Thoracic aorta (tissue), 2 donors: ENCODE measurements around the gene CHST11. TPM values are rescaled to one million over a fixed set of nuclear protein-coding genes. Genes with fewer than 3 reads are reported as not detected.

Experiments used
- ATAC-seq: fragments of 150-250 bp; one replicate; pipeline ENCODE4 v1.8.0; 2017; ENCODE audit warnings: low read depth; ENCODE audit not compliant: insufficient number of reproducible peaks, low FRiP score
- DNase-seq: peaks from one replicate; pipeline ENCODE4 v3.0.0-alpha.2; 2020; ENCODE audit warnings: low spot score
- H3K27ac ChIP-seq, 2 donors: fragments of 200-600 bp; sonication (generic); 1 replicate in 1 of 2; 2 replicates in 1 of 2; pipeline ENCODE4 v1.5.1; 2016; ENCODE audit warnings: mild to moderate bottlenecking in 2 of 2, moderate library complexity in 2 of 2
- H3K27me3 ChIP-seq: fragments of 200-600 bp; sonication (generic); replicated peaks from 2 replicates; pipeline ENCODE4 v1.6.0; 2016; ENCODE audit warnings: mild to moderate bottlenecking; ENCODE audit not compliant: insufficient read depth
- H3K36me3 ChIP-seq: fragments of 200-600 bp; sonication (generic); one replicate; pipeline ENCODE4 v1.5.1; 2016
- H3K4me1 ChIP-seq, 2 donors: fragments of 200-600 bp; sonication (generic); 1 replicate in 1 of 2; 2 replicates in 1 of 2; pipeline versions ENCODE4 v1.5.1 to v1.6.0; 2016; ENCODE audit warnings: low read depth in 2 of 2, mild to moderate bottlenecking in 1 of 2; ENCODE audit not compliant: control insufficient read depth in 1 of 2
- H3K4me3 ChIP-seq: fragments of 200-600 bp; sonication (generic); 2 replicates; pipeline ENCODE4 v1.5.1; 2016; ENCODE audit warnings: mild to moderate bottlenecking
- H3K9me3 ChIP-seq: fragments of 200-600 bp; sonication (generic); 2 replicates; pipeline ENCODE4 v1.5.1; 2016
- total RNA-seq, 2 donors: library from RNA; depleted of rRNA; stranded (reverse); fragments of >200 nt; gene quantifications; one replicate each; pipeline versions ENCODE4 v1.1.0 to v1.2.3, GENCODE V29; 2016
- TF ChIP-seq, protein P1 (sequence below): fragments of 200-600 bp; sonication (generic); IDR thresholded peaks from one replicate; pipeline ENCODE4 v1.5.1; 2019; ENCODE audit warnings: antibody characterized with exemption

The CHST11 gene
- total RNA-seq, 2 donors from 2014 or later, result 41.9 to 79.3 TPM

DNA sequence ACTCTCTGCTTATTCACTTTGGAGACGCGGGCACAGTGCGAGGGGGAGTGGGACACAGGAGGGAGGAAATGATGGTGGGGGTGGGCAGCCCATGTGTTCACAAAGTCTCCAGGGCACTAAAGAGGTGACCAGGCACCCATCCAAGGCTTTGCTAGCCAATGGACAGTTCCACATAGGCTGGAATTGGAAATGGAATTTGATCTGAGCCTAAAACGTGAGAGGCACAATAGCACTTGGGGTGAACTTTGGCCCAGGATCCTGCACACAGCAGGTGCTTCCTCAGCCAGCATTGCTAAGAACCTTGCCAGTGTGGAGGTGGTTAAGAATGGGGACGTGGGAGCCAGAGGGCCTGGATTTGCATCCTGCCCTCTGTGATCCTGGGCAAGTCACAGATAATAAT is 193.8 kb downstream of the CHST11 start:
- ATAC-seq (no peak), DNase-seq (no peak)
- Histone ChIP-seq H3K4me3 (no peak overlapping the region), H3K27ac (no peak overlapping the region), H3K36me3 (no peaks in the 10 kb centered on the region), H3K4me1 (peaks cover 0 to 10% of the 10 kb centered on the region in 2 donors), H3K9me3 (no peaks in the 10 kb centered on the region), H3K27me3 (no peaks in the 10 kb centered on the region)
- TF ChIP-seq, protein P1, sequence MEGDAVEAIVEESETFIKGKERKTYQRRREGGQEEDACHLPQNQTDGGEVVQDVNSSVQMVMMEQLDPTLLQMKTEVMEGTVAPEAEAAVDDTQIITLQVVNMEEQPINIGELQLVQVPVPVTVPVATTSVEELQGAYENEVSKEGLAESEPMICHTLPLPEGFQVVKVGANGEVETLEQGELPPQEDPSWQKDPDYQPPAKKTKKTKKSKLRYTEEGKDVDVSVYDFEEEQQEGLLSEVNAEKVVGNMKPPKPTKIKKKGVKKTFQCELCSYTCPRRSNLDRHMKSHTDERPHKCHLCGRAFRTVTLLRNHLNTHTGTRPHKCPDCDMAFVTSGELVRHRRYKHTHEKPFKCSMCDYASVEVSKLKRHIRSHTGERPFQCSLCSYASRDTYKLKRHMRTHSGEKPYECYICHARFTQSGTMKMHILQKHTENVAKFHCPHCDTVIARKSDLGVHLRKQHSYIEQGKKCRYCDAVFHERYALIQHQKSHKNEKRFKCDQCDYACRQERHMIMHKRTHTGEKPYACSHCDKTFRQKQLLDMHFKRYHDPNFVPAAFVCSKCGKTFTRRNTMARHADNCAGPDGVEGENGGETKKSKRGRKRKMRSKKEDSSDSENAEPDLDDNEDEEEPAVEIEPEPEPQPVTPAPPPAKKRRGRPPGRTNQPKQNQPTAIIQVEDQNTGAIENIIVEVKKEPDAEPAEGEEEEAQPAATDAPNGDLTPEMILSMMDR, result no peak

GRCh38 chr12:104651811-104652210 is 195.1 kb downstream of the CHST11 start:
- Histone ChIP-seq H3K36me3 (no peaks in the 10 kb centered on the region), H3K4me3 (no peak overlapping the region), H3K4me1 (peaks cover 0 to 10% of the 10 kb centered on the region in 2 donors), H3K9me3 (no peaks in the 10 kb centered on the region), H3K27me3 (no peaks in the 10 kb centered on the region), H3K27ac (no peak overlapping the region)
- DNase-seq, result no peak
- ATAC-seq, result no peak
- TF ChIP-seq, protein P1, result no peak

DNA sequence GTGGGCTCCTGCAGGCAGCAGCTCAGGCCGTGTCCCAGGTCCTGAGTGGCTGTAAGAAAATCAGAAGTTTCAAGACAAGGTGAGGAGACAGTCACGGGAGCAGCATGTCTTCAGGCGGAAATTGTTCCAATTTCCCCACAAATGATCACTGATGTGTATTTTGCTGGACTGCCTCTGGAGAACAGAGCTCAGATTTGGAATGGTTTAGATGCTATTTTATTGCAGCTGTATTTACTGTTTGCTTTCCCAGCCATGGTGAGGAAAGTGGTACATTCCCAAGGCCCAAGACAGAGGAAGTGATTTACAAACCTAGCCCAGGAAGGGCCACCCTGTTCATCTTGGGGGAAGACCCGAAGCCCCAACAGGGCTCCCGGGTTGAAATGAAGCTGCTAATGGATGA is 195.6 kb downstream of the CHST11 start:
- Histone ChIP-seq H3K27me3 (no peaks in the 10 kb centered on the region), H3K4me1 (peaks cover 0 to 11% of the 10 kb centered on the region in 2 donors), H3K4me3 (no peak overlapping the region), H3K36me3 (no peaks in the 10 kb centered on the region), H3K9me3 (no peaks in the 10 kb centered on the region), H3K27ac (no peak overlapping the region)
- no peak for ATAC-seq
- DNase-seq, result no peak
- TF ChIP-seq, protein P1, result no peak

DNA sequence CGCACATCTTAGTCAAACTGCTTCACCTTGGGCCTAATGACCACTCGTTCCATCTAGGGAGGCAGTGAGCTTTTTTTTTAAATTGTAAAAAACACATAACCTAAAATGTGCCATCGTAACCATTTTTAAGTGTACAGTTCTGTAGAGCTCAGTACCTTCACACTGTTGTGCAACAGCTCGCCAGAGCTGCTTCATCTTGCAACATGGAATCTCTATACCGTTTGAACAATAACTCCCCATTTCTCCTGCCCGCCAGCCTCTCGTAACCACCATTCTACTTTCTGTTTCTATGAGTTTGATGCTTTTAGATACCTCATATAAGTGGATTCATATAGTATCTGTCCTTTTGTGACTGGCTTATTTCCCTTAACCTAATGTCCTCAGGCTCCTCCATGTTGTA is 196.2 kb downstream of the CHST11 start:
- ATAC-seq, result no peak
- no peak for DNase-seq
- TF ChIP-seq, protein P1, result no peak
- Histone ChIP-seq H3K4me3 (no peak overlapping the region), H3K27ac (no peak overlapping the region), H3K36me3 (no peaks in the 10 kb centered on the region), H3K4me1 (peaks cover 0 to 11% of the 10 kb centered on the region in 2 donors), H3K27me3 (no peaks in the 10 kb centered on the region), H3K9me3 (no peaks in the 10 kb centered on the region)

DNA sequence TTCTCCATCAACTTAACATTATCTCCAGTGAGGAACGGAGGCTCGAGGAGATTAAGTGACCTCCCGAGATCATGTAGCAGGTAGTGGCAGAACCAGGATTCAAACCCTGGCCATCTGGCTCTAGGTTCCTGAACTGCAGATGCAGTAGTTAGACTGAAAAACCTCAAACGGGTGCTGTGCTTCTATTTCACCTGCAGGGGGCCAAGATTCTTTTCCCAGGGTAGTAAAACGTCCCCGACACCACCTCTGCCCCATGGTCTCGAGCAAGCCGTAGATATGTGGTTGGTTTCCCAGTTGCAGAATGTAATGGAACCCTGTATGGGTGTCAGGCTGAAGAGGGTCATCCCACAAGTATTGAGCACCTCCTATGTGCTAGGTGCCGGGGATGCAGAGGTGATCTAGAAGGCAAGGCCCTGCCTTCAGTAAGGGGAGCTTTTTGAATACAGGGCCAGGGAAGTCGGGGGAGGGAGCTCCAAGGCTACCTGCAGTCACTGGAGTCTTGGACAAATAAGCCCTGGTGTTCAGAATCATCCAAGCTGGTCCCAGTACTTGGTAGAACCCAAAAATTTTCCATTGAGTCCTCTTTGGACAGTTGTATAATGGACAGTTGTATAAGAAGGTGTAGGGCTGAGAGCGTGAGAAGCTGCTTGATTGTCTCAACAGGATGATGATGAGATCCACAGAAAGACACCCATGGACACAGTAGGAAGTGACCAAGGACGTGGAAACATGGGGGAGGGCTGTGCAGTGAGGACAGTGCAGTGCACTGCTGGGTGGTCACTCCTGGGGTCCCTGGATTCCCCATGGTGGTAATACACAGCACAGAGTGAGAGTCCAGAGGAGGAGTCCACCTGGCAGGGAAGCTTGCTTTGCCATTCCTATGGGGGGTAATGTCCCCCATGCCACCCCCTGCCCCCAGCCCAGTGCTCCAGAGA is 197.2 kb downstream of the CHST11 start:
- Histone ChIP-seq H3K4me3 (no peak overlapping the region), H3K27me3 (no peaks in the 10 kb centered on the region), H3K4me1 (peaks cover 0 to 11% of the 10 kb centered on the region in 2 donors), H3K36me3 (no peaks in the 10 kb centered on the region), H3K27ac (no peak overlapping the region), H3K9me3 (no peaks in the 10 kb centered on the region)
- no peak for DNase-seq
- TF ChIP-seq, protein P1, result no peak
- no peak for ATAC-seq
